Superior temporal gyrus (tissue), 1 donor: Measurements from ENCODE around the gene ACSL5.
A peak's percentile ranks its signal among the peaks of the same experiment; 100 is the strongest.

Source experiments
- DNase-seq: peaks from one replicate; pipeline ENCODE4 v3.0.0-alpha.2; 2016; ENCODE audit errors: extremely low spot score

The ACSL5 gene

DNA sequence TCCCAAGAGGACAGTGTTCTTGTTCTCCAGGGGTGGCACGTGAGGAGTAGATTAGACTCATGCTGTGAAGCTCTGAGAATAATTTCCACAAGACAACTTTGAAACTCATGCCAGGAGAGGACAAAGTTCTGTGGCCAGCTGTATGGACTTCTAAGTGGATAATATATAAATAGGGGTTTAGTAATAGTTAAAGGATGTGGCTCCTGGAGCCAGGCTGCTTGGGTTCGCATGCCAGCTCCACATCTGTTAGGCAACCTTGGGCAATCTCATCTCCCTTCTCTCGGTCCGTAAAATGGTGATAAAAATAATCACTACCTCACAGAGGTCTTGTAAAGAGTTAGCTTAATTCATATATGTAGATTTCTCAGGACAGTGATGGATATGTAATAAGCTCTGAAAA lies 35.8 kb downstream of the ACSL5 start:
- no peak for DNase-seq

DNA sequence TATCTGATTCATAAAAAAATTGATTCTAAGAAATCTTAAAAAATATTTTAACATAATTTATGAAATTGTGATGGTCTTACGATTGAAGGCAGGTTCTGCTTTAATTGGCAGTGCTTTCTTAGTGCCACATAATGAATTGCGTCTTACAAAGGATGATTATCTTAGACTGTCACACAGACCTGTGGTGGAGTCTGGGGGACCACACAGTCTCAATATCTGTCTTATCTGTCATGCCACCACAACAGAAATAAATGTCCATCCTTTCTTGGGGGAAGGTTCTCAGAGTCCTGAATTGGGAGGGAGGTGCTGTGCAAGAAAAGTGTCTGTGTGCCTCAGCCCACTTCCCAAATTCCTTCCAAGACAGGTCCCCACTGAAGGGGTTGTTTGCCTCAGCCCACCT lies 38.8 kb downstream of the ACSL5 start:
- DNase-seq = no peak

- no peak for DNase-seq
Observed at GRCh38 chr10:112421731-112422130, 47.8 kb downstream of the ACSL5 start.

DNA sequence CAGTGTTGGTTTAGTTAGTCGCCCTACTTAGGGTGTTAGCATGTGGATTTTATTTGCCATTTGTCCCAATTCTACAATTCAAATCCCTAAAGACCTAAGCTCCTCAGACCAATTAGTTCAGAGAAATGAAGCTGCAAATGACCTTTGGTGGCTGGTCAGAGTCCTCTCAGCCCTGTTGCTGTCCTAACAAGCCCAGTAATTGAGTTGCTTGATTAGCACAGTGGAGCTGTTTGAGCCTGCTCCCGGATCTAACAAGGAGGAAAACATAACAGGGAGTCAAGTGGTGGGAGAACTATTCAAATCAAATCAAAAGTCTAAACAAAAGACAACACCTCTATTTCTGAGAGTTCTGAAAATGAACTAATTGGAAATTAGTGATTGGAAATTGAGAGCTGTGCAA lies 50.7 kb downstream of the ACSL5 start:
- no peak for DNase-seq

DNA sequence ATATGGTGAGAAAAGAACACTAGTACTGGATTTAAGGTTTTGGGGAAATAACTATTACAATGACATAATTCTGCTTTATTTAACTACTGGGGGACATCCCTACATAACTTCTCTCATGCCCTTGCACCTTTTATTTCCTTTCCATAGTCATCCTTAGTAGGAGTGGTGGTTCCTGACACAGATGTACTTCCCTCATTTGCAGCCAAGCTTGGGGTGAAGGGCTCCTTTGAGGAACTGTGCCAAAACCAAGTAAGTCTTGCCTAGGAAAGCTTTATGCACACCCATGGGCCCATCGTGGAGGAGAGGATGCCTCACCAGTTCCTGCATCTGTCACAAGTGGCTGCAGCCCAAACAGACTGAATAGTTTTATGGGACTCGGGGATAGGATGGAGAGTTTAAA lies 52.2 kb downstream of the ACSL5 start:
- DNase-seq = no peak

- DNase-seq = no peak
Observed at GRCh38 chr10:112429147-112429546, 55.2 kb downstream of the ACSL5 start.

GRCh38 chr10:112429654-112430230 lies 55.8 kb downstream of the ACSL5 start:
- DNase-seq = no peak

- no peak for DNase-seq
Observed at GRCh38 chr10:112433136-112433535, 59.2 kb downstream of the ACSL5 start.

GRCh38 chr10:112434988-112435619 lies 61.2 kb downstream of the ACSL5 start:
- peak; percentile 50 for DNase-seq

GRCh38 chr10:112438356-112438755 lies 64.4 kb downstream of the ACSL5 start:
- DNase-seq = no peak

DNA sequence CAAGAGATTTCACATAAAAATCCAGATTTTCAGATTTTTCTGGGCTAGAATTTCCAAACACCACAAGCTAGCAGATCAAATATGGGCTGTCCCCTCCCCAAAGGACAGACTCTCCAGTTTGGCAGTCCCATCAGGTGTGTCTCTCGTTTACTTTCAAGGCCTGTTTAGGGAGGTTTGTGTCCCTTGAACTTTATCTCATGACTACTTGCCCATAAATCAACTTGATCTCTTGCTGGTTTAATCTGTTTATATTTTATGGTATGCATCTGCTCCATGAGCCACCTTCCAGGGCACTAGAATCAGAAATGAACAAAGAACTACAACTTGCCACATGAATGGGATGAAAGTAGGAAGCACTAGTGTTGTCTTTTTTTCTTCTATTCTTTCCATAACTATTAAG lies 67.6 kb downstream of the ACSL5 start:
- no peak for DNase-seq

- DNase-seq = no peak
Observed at GRCh38 chr10:112442063-112442462, 68.1 kb downstream of the ACSL5 start.

DNA sequence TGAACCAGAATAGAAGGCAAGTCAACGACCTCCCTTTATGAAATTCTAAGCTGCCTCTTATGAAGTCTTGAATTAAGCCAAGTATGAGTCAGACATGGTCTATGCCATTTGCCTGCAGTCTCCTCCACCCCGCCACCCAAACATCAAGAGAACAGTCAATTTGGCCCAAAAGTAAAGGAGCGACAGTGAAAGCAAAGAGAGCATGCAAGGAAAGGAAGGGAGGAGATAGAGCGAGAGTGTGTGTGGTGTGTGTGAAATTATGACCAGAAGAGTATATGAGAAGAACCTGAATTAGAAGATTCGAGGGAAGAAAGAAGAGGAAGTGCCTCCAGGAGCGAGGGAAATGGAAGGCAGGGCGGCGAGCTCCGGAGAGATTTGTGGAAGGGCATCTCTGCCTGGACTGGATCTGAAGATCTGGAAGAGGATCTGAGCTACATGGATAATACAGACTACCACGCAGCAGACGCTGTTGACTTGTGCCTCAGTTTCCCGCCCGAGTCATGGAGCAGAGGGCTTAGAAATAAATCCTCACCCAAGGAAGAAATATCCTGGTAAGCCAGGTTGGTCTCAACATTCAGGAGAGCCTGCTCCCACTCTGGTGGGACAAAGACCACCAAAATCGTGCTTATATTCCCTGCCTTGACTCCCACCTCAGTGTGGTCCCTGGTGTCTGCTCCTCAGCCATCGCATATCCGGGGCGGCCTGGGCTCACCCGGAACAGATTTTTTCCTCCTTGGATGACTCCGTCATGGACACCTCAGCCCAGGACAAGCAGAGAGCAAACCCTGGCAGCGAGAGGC lies 72.3 kb downstream of the ACSL5 start:
- DNase-seq = no peak

- DNase-seq = peak; percentile 92
Observed at GRCh38 chr10:112446855-112447619, 73.1 kb downstream of the ACSL5 start, which contains the start of the genes VTI1A and ZDHHC6. TSS of gene VTI1A (plus strand) at chr10:112447215. CDS start at chr10:112447374, 159 bp downstream. TSS of gene ZDHHC6 (minus strand) at chr10:112446914. CDS start at chr10:112445436, 1,478 bp downstream.

DNA sequence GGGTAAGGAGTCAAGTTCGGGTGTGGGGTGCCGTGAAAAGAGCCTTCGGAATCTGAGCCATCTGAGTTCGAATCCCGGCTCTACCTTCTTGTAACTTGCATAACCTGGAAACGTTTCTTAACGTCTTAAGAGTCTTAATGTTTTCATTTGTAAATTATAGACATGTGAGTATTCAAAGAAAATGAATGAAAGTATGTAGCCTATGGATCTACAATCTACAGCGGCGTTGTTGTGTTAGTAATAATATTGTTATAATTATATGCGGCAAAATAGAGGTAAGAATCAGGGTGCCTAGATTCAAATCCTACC lies 73.7 kb downstream of the ACSL5 start:
- DNase-seq = no peak

DNA sequence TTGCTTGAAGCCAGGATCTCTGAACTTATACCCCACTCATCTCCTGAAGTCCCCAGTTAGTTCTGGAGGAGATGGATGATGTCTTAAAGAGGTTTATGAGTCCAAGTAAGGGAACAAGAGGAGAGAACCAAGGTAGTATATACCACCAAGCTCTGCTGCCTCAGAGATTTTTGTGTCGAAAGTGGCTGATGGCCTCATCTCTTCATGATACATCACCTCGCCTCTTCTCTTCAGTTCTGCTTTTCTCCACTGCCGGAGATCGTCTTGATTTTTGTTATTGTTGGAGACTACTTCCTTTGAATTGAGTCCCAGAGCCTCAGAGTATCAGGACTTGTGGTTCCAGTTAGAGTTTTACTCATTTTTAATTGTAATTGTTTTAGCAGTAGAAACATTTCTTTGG lies 75.0 kb downstream of the ACSL5 start:
- DNase-seq = no peak

DNA sequence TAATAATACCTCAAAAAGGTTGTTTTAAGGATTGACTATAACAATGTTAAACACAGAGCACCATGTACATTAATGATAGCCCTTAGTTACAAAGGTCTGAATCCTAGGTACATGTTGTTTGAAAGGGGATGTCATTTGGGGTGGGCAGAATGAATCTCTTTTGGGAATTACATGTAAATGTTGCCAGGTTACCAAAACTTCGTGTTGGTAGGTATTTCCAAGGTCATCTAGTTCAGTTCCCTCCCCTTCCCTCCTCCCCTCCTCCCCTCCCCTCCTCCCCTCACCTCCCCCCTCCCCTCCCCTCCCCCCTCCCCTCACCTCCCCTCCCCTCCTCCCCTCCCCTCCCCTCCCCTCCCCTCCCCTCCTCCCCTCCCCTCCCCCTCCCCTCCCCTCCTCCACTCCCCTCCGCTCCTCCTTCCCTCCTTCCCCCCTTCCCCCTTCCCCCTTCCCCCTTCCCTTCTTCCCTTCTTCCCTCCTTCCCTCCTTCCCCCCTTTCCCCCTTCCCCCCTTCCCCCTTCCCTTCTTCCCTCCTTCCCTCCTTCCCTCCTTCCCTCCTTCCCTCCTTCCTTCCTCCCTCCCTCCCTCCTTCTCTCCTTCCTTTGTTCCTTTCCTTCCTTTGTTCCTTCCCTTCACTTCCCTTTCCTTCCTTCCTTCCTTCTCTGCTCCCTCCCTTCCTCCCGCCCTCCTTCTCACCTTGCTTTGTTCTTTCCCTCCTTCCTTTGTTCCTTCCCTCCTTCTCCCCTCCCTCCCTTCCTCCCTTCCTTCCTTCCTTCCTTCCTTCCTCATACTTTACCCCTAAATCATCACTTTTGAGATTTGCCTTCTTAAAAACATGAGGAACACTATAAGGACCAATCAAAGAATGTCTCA lies 81.2 kb downstream of the ACSL5 start:
- DNase-seq = no peak

- DNase-seq = no peak
Observed at GRCh38 chr10:112456533-112456932, 82.6 kb downstream of the ACSL5 start.

DNA sequence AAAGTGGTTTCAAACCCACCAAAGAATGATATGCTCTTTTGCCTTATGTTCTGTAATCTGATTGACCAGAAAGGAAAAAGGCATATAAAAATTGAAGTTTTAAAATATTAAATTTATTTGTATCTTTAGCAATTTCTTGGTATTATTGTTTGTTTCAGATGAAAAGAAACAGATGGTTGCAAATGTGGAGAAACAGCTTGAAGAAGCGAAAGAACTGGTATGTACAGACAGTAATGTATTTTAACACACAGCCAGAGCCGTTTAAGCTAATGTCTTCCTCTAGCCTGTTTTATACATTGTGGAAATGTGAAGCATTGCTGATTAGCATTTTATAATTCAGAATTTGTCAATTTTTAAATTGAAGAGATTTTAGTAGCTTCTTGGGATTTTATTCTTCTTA lies 86.5 kb downstream of the ACSL5 start:
- no peak for DNase-seq

DNA sequence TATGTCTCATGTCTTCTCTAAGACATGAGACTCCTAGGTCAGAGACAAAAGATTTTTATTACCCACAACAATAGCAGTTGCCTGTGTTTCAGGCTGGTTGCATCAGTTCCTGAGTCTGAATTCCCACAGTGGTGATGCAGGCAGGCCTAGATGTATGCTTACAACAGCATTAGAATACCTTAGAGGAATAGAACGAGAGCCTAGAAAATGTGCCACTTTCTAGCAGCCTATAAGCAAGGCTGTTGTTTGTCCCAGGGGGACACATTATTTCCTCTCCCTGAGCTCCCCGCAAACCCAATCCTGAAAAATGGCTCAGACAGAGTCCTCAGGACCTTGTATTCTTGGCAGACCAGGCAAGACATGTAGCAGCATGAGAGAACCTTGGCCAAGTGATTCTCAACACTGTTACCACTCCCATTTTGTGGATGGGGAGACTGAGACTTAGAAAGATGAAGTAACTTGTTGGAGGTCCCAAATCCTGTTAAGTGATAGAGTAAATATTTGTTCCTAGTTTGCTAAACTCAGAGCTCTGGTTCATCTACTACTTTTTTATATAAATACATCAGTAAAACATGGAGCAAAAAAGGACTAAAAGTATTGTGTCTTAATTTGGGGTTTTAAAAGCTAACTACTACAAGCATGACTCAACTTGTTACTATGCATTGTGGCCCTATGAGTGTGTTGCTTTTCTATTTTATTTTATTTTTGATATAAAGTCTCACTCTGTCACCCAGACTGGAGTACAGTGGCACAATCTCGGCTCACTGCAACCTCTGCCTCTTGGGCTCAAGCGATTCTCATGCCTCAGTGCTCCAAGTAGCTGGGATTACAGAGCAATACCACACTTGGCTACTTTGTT lies 87.3 kb downstream of the ACSL5 start:
- no peak for DNase-seq
